Right lobe of liver (tissue), 6 donors: ENCODE results near the gene ASGR2. TPM values are rescaled to one million over a fixed set of nuclear protein-coding genes. Genes with fewer than 3 reads are reported as not detected.
"Not testable (repeated sequence)": the region's sequence is repeated elsewhere in the genome, so short reads cannot be mapped to it uniquely, and the experiment has no call there.

Experiments used
- ATAC-seq, 4 donors: fragments of 200-7000 bp; cut with Tn5 transposase; one replicate each; pipeline ENCODE4 v1.9.1; 2020; ENCODE audit warnings: mild to moderate bottlenecking in 4 of 4, moderate library complexity in 4 of 4
- DNase-seq, 3 donors: peaks; one replicate each; pipeline ENCODE4 v3.0.0-alpha.2; 2020
- H3K27ac ChIP-seq, 3 donors: fragments of 200-600 bp; one replicate each; pipeline ENCODE4 v1.8.0; 2022
- H3K27me3 ChIP-seq, 2 donors: fragments of 200-600 bp; one replicate each; pipeline ENCODE4 v1.8.0; 2022
- H3K36me3 ChIP-seq, 4 donors: fragments of 200-600 bp; sonication (generic) in 1 of 4; one replicate each; pipeline versions ENCODE4 v1.5.1 to v1.8.0; 2017 to 2022; ENCODE audit warnings: control low read depth in 1 of 4
- H3K4me1 ChIP-seq, 4 donors: fragments of 200-600 bp; sonication (generic) in 1 of 4; one replicate each; pipeline versions ENCODE4 v1.5.1 to v1.8.0; 2017 to 2022; ENCODE audit warnings: control low read depth in 1 of 4
- H3K4me3 ChIP-seq, 3 donors: fragments of 200-600 bp; one replicate each; pipeline ENCODE4 v1.8.0; 2022
- H3K9me3 ChIP-seq, 4 donors: fragments of 200-600 bp; sonication (generic) in 1 of 4; one replicate each; pipeline versions ENCODE4 v1.5.1 to v1.8.0; 2017 to 2022; ENCODE audit warnings: control low read depth in 1 of 4
- CTCF ChIP-seq, 4 donors: fragments of 200-600 bp in 3 of 4; fragments of 450-650 bp in 1 of 4; IDR thresholded peaks; one replicate each; pipeline versions ENCODE4 v1.5.1 to v1.8.0; 2016 to 2022; ENCODE audit warnings: antibody characterized with exemption in 4 of 4, mild to moderate bottlenecking in 2 of 4
- POLR2A ChIP-seq: fragments of 450-650 bp; IDR thresholded peaks from one replicate; pipeline ENCODE4 v1.6.1; 2017; ENCODE audit warnings: antibody characterized with exemption, mild to moderate bottlenecking
- WGBS: methylation state at CpG from one replicate; pipeline ENCODE4 v1.1.6; 2018; ENCODE audit warnings: low coverage, low lambda C conversion rate; ENCODE audit not compliant: insufficient coverage; ENCODE audit errors: missing lambda C conversion rate; 5-methylcytosine and 5-hydroxymethylcytosine counted together
- intact Hi-C, 2 donors: fragments of 100-400 bp; cut with DNase I; formaldehyde crosslinking; loops; one replicate each; pipeline versions ENCODE4 v1.11.2 to v1.14.1; 2022
- total RNA-seq, 6 experiments: library from RNA; depleted of rRNA in 2 of 6; stranded (reverse); fragments of >200 nt in 2 of 6; fragmentation: NEBNext Ultra II Directional in 3 of 6; extraction: Animal tissue kit (Norgen Biotek cat#: 25700) in 3 of 6; gene quantifications; one replicate each; pipeline versions ENCODE4 v1.1.0 to v1.2.4, GENCODE V29; 2016 to 2023
- donor health status: DM: no; HTN: yes; CAD: no.
- donor health status: DM: no; HTN: no; CAD: no.
- donor health status: DM: no; HTN: no; CAD: no.
- donor health status: DM: no; HTN: yes; CAD: no.
- donor health status: DM: no; HTN: yes; CAD: no.

ASGR2 gene
- total RNA-seq, 6 experiments from 2014 or later = 412 to 553 (median 461) TPM

DNA sequence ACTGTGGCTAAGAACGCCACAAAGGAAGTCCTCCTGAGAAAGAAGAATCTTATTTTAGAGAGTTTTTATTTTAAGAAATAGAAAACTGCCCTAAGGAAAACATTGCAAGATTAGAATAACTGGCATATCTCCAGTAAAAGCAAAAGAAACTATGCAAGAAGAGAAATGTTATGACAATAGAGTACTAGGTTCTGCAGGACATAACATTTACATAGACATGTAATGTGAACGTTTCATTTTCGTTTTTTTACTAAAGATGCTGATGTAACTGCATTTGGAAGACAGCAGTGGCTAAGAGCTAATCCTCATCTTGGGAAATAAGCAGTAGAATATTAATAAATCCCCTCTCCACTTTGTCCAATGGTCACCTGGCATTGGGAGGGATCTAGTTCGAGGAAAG is 7.8 kb upstream of the ASGR2 start:
- H3K9me3 ChIP-seq = no peaks in the 10 kb centered on the region
- WGBS = 37% methylated on average over 4 of the region's 4 CpGs
- intact Hi-C loops = no loop called here
- no peak overlapping the region for H3K27ac ChIP-seq
- ATAC-seq (peak in 1 of 4 donors; percentile 43), DNase-seq (no peak)
- H3K27me3 ChIP-seq = no peaks in the 10 kb centered on the region
- H3K4me3 ChIP-seq = no peak overlapping the region
- no peak for TF ChIP-seq CTCF (IDR thresholded peaks at IDR 0.05)
- TF ChIP-seq POLR2A = no peak
- H3K4me1 ChIP-seq = peaks cover 0 to 22% (median 0%) of the 10 kb centered on the region in 4 donors
- H3K36me3 ChIP-seq = no peaks in the 10 kb centered on the region

- DNase-seq (peak in 1 of 3 donors; percentile 59), ATAC-seq (peak in 3 of 4 donors; percentile 31 to 49 (median 48))
- H3K9me3 ChIP-seq, H3K4me3 ChIP-seq, H3K36me3 ChIP-seq, H3K27me3 ChIP-seq, intact Hi-C loops: not testable (repeated sequence)
- Histone ChIP-seq H3K27ac (peak overlapping the region in 1 of 3 donors; percentile 25), H3K4me1 (peaks cover 0 to 29% (median 2%) of the 10 kb centered on the region in 4 donors)
- WGBS = 27% methylated on average over 9 of the region's 12 CpGs
Measured at GRCh38 chr17:7120635-7121034, 6.0 kb upstream of the ASGR2 start.

- H3K4me3 ChIP-seq = no peak overlapping the region
- TF ChIP-seq POLR2A (no peak), CTCF (IDR thresholded peaks at IDR 0.05) (no peak)
- DNase-seq (no peak), ATAC-seq (no peak)
- no peaks in the 10 kb centered on the region for H3K27me3 ChIP-seq
- peak overlapping the region in 1 of 3 donors; percentile 21 for H3K27ac ChIP-seq
- H3K9me3 ChIP-seq = no peaks in the 10 kb centered on the region
- intact Hi-C loops = no loop called here
- no peaks in the 10 kb centered on the region for H3K36me3 ChIP-seq
- 74% methylated on average over 2 of the region's 2 CpGs for WGBS
- peaks cover 0 to 29% (median 2%) of the 10 kb centered on the region in 4 donors for H3K4me1 ChIP-seq
Measured at GRCh38 chr17:7120123-7120522, 5.5 kb upstream of the ASGR2 start.

- Histone ChIP-seq H3K27me3 (no peaks in the 10 kb centered on the region), H3K4me3 (no peak overlapping the region), H3K27ac (no peak overlapping the region), H3K9me3 (no peaks in the 10 kb centered on the region), H3K4me1 (peaks cover 0 to 29% (median 2%) of the 10 kb centered on the region in 4 donors), H3K36me3 (no peaks in the 10 kb centered on the region)
- TF ChIP-seq CTCF (IDR thresholded peaks at IDR 0.05) = no peak
- TF ChIP-seq POLR2A = no peak
- DNase-seq = peak in 1 of 3 donors; percentile 31
- 80% methylated on average over 1 of the region's 11 CpGs for WGBS
- intact Hi-C loops = no loop called here
- no peak for ATAC-seq
Measured at GRCh38 chr17:7119314-7119713, 4.7 kb upstream of the ASGR2 start.

DNA sequence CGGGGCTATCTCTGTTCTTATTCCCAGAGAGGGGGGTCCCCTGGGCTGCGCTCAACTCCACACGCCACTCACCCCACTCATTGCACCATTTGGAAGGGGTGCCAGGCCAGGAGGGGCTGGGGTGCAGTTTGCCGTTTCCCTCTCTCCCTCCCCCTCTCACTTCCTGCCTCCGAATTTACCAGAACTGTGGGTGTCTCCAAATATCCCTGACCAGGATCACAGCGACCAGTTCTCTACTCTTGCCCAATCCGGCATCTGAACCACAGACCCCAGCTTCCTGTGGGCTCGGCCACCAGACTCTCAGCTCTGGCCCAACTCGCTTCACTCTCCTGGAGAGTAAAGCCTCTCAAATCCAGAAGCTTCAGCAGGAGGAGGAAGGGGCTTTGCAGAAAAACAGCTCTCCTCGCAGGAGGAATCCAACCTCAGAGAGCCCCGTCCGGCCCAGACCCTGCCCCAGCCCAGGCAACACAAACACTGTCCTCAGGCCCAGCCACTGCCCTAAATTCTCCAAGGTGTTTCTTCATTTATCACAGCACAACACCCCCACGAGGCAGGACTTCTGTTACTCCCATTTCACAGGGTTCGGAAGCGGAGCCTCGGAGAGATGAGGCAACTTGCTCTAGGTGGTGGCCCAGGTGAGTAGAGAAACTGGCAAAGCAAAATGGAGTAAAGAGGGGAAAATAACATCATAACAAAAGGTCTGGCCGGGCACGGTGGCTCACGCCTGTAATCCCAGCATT is 423 bp upstream of the ASGR2 start:
- H3K27ac ChIP-seq = peak overlapping the region; percentile 83 to 97 (median 94)
- 10% methylated on average over 13 of the region's 19 CpGs for WGBS

More for the DNA sequence above, 423 bp upstream of the ASGR2 start:
- Histone ChIP-seq H3K36me3 (no peaks in the 10 kb centered on the region), H3K4me1 (peaks cover 0 to 40% (median 6%) of the 10 kb centered on the region in 4 donors), H3K4me3 (peak overlapping the region; percentile 56 to 77 (median 76)), H3K27me3 (no peaks in the 10 kb centered on the region), H3K9me3 (no peaks in the 10 kb centered on the region)
- DNase-seq (no peak), ATAC-seq (peak; percentile 73 to 82 (median 77))
- intact Hi-C loops = no loop called here
- TF ChIP-seq CTCF (IDR thresholded peaks at IDR 0.05) (no peak), POLR2A (peak; percentile 49)
